Mesothelial cell of epicardium (in vitro differentiated cells): ENCODE data around the gene FAM107B. TPM values are rescaled to one million over a fixed set of nuclear protein-coding genes. Genes with fewer than 3 reads are reported as not detected.

ENCODE experiments used
- DNase-seq, 2 experiments: peaks; one replicate each; pipeline ENCODE4 v3.0.0; 2021; ENCODE audit warnings: low spot score in 2 of 2; ENCODE audit not compliant: unreplicated experiment in 2 of 2
- H3K27ac Mint-ChIP-seq: 2 replicates; pipeline ENCODE4 v1.8.0; 2021; ENCODE audit warnings: mixed read lengths
- H3K27me3 Mint-ChIP-seq: 2 replicates; pipeline ENCODE4 v1.8.0; 2021; ENCODE audit warnings: low read depth, mixed read lengths
- H3K36me3 Mint-ChIP-seq: 2 replicates; pipeline ENCODE4 v1.8.0; 2021; ENCODE audit warnings: mixed read lengths
- H3K4me1 Mint-ChIP-seq: 2 replicates; pipeline ENCODE4 v1.8.0; 2021; ENCODE audit warnings: mixed read lengths
- H3K4me3 Mint-ChIP-seq: 2 replicates; pipeline ENCODE4 v1.8.0; 2021; ENCODE audit warnings: mild to moderate bottlenecking, moderate library complexity, mixed read lengths
- H3K9me3 Mint-ChIP-seq: 2 replicates; pipeline ENCODE4 v1.8.0; 2021; ENCODE audit warnings: mixed read lengths
- total RNA-seq: library from RNA; stranded (reverse); gene quantifications from 3 replicates; pipeline ENCODE4 v1.2.1, GENCODE V29; 2021
- TF ChIP-seq, protein P1 (sequence below): fragments of 200-600 bp; sonication (generic); IDR thresholded peaks from one replicate; pipeline ENCODE4 v1.5.0; 2021; ENCODE audit warnings: antibody characterized with exemption; ENCODE audit not compliant: unreplicated experiment

FAM107B gene
- total RNA-seq, 1 donor from 2014 or later = 23.5 TPM

DNA sequence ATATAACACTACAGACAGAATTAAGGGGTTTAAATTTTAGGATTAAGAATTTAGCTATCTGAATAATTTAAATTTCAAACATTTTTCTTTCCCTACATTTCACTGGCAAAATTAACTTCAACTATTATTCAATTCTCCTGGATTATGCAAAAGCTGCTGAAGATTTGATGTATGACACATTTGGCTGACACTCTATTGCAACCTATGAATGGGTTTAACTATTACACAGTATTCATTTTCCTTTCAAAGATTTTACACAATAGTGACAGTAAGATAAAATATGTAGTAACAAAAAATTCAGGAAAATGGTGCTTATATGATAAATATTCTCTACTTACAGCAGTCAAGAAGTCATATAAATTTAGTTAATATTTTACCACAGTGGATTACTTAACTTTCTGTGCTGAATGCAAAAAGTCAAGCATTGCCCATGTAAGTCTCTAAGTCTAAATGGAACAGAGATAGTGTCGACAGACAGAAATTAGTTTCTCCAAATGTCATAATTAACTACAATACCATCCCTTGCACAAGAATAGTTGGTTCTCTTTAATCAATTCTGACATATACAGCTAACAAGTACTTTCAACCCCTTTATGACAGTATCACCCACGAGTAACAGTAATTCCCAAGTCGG is 249.9 kb downstream of the FAM107B start:
- Mint-ChIP-seq H3K27ac (no peak overlapping the region), H3K4me3 (no peak overlapping the region), H3K27me3 (no peaks in the 10 kb centered on the region), H3K9me3 (no peaks in the 10 kb centered on the region), H3K36me3 (peaks cover 28% of the 10 kb centered on the region), H3K4me1 (peaks cover 2% of the 10 kb centered on the region)
- DNase-seq = no peak
- TF ChIP-seq, protein P1, sequence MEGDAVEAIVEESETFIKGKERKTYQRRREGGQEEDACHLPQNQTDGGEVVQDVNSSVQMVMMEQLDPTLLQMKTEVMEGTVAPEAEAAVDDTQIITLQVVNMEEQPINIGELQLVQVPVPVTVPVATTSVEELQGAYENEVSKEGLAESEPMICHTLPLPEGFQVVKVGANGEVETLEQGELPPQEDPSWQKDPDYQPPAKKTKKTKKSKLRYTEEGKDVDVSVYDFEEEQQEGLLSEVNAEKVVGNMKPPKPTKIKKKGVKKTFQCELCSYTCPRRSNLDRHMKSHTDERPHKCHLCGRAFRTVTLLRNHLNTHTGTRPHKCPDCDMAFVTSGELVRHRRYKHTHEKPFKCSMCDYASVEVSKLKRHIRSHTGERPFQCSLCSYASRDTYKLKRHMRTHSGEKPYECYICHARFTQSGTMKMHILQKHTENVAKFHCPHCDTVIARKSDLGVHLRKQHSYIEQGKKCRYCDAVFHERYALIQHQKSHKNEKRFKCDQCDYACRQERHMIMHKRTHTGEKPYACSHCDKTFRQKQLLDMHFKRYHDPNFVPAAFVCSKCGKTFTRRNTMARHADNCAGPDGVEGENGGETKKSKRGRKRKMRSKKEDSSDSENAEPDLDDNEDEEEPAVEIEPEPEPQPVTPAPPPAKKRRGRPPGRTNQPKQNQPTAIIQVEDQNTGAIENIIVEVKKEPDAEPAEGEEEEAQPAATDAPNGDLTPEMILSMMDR = no peak

DNA sequence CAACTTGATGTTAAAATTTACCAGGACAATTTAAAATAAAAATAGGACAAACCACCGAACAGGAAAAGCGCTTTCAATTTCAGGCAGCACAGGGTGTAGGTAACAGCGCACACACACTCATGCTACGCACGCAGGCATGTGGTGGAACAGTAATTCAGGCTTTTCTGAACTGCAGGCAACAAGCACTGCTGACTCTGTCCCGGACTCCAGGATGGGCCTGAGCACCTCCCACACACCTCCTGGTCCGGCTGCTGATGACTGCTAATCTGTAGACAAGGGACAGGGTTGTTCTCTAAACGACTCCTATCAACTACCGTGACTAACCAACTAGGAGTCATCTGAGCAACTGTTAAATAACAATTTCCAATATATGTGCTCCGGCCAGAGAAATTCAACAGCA is 251.4 kb downstream of the FAM107B start:
- no peaks in the 10 kb centered on the region for H3K27me3 Mint-ChIP-seq
- TF ChIP-seq, protein P1 = no peak
- no peak for DNase-seq
- no peaks in the 10 kb centered on the region for H3K9me3 Mint-ChIP-seq
- H3K36me3 Mint-ChIP-seq = peaks cover 24% of the 10 kb centered on the region
- H3K4me3 Mint-ChIP-seq = no peak overlapping the region
- no peak overlapping the region for H3K27ac Mint-ChIP-seq
- H3K4me1 Mint-ChIP-seq = peaks cover 14% of the 10 kb centered on the region

DNA sequence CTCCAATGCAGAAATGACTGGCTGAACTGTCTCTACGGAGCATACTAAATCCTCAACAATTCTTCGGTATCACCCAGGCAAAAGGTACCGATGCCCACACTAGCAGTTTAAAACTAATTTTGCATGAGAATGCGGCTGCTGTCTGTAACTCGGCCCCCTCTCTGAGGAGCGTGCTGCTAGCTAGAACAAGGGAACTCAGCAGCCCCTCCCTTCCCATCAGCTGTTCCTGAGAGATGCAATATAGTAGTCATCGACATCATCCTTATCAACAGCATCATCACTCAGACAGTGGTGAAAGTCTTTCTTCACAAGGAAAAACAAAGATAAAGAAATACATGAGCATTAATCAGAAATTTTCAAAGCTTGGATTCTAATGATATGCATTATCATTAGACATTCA is 254.9 kb downstream of the FAM107B start:
- Mint-ChIP-seq H3K4me3 (no peak overlapping the region), H3K27ac (no peak overlapping the region), H3K9me3 (no peaks in the 10 kb centered on the region), H3K4me1 (peaks cover 14% of the 10 kb centered on the region), H3K36me3 (peaks cover 21% of the 10 kb centered on the region), H3K27me3 (no peaks in the 10 kb centered on the region)
- no peak for DNase-seq
- TF ChIP-seq, protein P1 = no peak

DNA sequence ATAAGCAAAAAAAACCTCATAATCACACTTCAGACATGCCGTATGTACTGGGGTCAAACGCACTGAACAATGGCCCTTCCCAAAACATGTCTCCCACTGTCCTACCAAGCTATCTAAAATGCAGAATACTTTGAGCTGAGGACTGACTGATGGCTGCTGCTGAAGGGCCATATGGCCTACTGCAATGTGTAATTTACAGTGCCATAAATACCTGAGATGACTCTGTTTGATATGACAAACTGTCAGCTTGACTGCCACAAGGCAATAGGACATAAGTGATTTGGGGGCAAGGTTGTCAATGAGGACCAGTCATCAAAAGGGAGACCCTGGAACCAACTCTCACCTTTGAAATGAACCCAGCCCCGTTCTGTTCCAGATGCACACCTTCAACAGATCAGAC is 256.5 kb downstream of the FAM107B start:
- Mint-ChIP-seq H3K27ac (no peak overlapping the region), H3K36me3 (peaks cover 21% of the 10 kb centered on the region), H3K4me3 (no peak overlapping the region), H3K9me3 (peaks cover under 1% of the 10 kb centered on the region), H3K4me1 (peaks cover 14% of the 10 kb centered on the region), H3K27me3 (no peaks in the 10 kb centered on the region)
- TF ChIP-seq, protein P1 = no peak
- DNase-seq = no peak

DNA sequence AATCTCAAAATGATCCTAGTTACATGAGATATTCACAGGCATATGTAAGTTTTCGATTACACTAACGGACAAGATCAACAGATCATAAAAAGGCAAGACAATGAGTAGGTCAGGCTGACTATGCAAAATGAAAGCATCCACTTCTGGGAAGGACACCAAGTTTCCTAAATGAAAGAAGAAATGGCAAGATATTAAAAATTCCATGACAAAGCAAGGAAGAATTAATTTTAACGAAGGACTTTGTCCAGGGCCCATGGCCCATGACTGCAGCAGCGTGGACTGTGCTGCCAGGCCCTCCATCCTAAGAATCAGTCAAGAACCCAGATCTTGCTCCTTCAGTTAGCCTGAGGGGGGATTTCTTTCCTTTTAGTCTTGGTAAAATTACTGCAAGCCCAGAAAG is 261.6 kb downstream of the FAM107B start:
- DNase-seq = no peak
- Mint-ChIP-seq H3K4me3 (no peak overlapping the region), H3K27me3 (no peaks in the 10 kb centered on the region), H3K9me3 (peaks cover 17% of the 10 kb centered on the region), H3K4me1 (no peaks in the 10 kb centered on the region), H3K36me3 (peaks cover 15% of the 10 kb centered on the region), H3K27ac (no peak overlapping the region)
- TF ChIP-seq, protein P1 = no peak

DNA sequence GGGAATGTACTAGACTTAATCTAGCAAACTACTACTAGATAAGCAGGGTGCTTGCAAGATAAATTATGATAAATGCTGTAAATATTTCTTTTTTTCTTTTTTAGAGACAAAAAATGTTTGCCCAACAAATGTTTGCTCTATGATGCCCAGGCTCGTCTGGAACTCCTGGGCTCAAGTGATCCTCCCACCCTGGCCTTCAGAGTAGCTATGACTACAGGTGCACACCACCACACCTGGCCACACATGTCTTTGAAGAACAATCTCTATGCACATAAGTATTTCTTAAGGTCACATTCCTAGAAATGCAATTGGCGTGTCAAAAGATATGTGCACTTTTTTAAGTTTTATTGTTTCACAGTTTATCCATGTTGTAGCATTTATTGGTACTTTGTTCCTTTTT is 264.4 kb downstream of the FAM107B start:
- no peak for DNase-seq
- H3K36me3 Mint-ChIP-seq = peaks cover 12% of the 10 kb centered on the region
- H3K27me3 Mint-ChIP-seq = peaks cover 2% of the 10 kb centered on the region
- H3K4me3 Mint-ChIP-seq = no peak overlapping the region
- H3K4me1 Mint-ChIP-seq = no peaks in the 10 kb centered on the region
- peaks cover 17% of the 10 kb centered on the region for H3K9me3 Mint-ChIP-seq
- H3K27ac Mint-ChIP-seq = no peak overlapping the region
- TF ChIP-seq, protein P1 = no peak
